Measurements from ENCODE around the gene PGD. TPM values are rescaled to one million over a fixed set of nuclear protein-coding genes. Genes with fewer than 3 reads are reported as not detected.
A peak's percentile ranks its signal among the peaks of the same experiment; 100 is the strongest.

Gene PGD
- total RNA-seq, 1 experiment from 2014 or later, result 291 TPM

- TF ChIP-seq CTCF (conservative IDR thresholded peaks at IDR 0.05), result no peak
- H2AK5ac ChIP-seq (ENCODE audit: insufficient read length, low read length), result no peak overlapping the region
- Mint-ChIP-seq H3K27me3 (ENCODE audit: low read depth) (no peaks in the 10 kb centered on the region), H3K36me3 (ENCODE audit: insufficient read depth in 1 of 3, low read depth in 3 of 3) (peaks cover 19 to 54% (median 42%) of the 10 kb centered on the region in 3 experiments), H3K4me3 (no peak overlapping the region), H3K4me1 (no peaks in the 10 kb centered on the region), H3K9me3 (peaks cover 0 to 4% of the 10 kb centered on the region in 2 experiments; a peak in 1 of 5 replicates), H3K27ac (peak overlapping the region in 1 of 3 experiments; percentile 40; a peak in 2 of 7 replicates)
- no peaks in the 10 kb centered on the region for H3K79me1 ChIP-seq (ENCODE audit: insufficient read depth, low read depth, low read length, poor library complexity, severe bottlenecking)
- H3K56ac ChIP-seq (ENCODE audit: insufficient read length, low read depth, low read length), result no peak overlapping the region
- DNase-seq, result no peak
- no peak overlapping the region for H2BK5ac ChIP-seq (ENCODE audit: insufficient read length, low read length)
- no peak overlapping the region for H3K9ac ChIP-seq (ENCODE audit: extremely low read depth, insufficient read length, low read length)
- no peak overlapping the region for H3K23ac ChIP-seq (ENCODE audit: insufficient read length, low read depth, low read length)
- H2BK20ac ChIP-seq (ENCODE audit: low read depth, low read length, poor library complexity, severe bottlenecking), result no peak overlapping the region
- no peak overlapping the region for H3K27ac ChIP-seq (ENCODE audit: insufficient read length, low read depth, low read length)
- no peak overlapping the region for H4K8ac ChIP-seq (replicated peaks; ENCODE audit: insufficient read length, low read depth, low read length)
- no peak overlapping the region for H2AFZ ChIP-seq (ENCODE audit: low read length)
- H3K27me3 ChIP-seq (ENCODE audit: insufficient read depth, low read length), result no peaks in the 10 kb centered on the region
- H3K18ac ChIP-seq (ENCODE audit: insufficient read length, low read depth, low read length), result no peak overlapping the region
- no peaks in the 10 kb centered on the region for H3K79me2 ChIP-seq (ENCODE audit: insufficient read depth, low read length)
- H3K9me3 ChIP-seq (ENCODE audit: control insufficient read depth, low read depth, low read length), result no peaks in the 10 kb centered on the region
- H3K4ac ChIP-seq (ENCODE audit: low read depth, low read length), result no peak overlapping the region
- no peak overlapping the region for H3T11ph ChIP-seq (ENCODE audit: low read length)
- H2BK12ac ChIP-seq (ENCODE audit: insufficient read length, low read depth, low read length), result no peak overlapping the region
- no peak overlapping the region for H2BK120ac ChIP-seq (ENCODE audit: low read depth, low read length, poor library complexity, severe bottlenecking)
- H4K20me1 ChIP-seq (ENCODE audit: control insufficient read depth, insufficient read depth, insufficient read length), result no peaks in the 10 kb centered on the region
- no peak overlapping the region for H4K5ac ChIP-seq (ENCODE audit: insufficient read length, low read depth, low read length)
- no CpG with 5 or more reads among the region's 9 CpGs for WGBS (ENCODE audit: extremely low coverage, insufficient read length, low lambda C conversion rate)
- no peak overlapping the region for H3K4me2 ChIP-seq (ENCODE audit: insufficient read depth, insufficient read length, low read length)
- H3K4me1 ChIP-seq (ENCODE audit: insufficient read depth, low read length), result no peaks in the 10 kb centered on the region
- H4K91ac ChIP-seq (ENCODE audit: insufficient read length, low read depth, low read length), result no peak overlapping the region
- no peak overlapping the region for H3K14ac ChIP-seq (ENCODE audit: insufficient read depth, low read length)
- no peak overlapping the region for H2BK15ac ChIP-seq (ENCODE audit: low read depth, low read length)
- H3K23me2 ChIP-seq (ENCODE audit: insufficient read length, low read depth, low read length, poor library complexity, severe bottlenecking), result no peaks in the 10 kb centered on the region
Measured at GRCh38 chr1:10457875-10458274, 59.0 kb downstream of the PGD start.
